Measurements from ENCODE around the gene TMOD1. TPM values are rescaled to one million over a fixed set of nuclear protein-coding genes. Genes with fewer than 3 reads are reported as not detected.

TMOD1 gene
- total RNA-seq, 2 donors from 2014 or later = 7.0 to 8.0 TPM

DNA sequence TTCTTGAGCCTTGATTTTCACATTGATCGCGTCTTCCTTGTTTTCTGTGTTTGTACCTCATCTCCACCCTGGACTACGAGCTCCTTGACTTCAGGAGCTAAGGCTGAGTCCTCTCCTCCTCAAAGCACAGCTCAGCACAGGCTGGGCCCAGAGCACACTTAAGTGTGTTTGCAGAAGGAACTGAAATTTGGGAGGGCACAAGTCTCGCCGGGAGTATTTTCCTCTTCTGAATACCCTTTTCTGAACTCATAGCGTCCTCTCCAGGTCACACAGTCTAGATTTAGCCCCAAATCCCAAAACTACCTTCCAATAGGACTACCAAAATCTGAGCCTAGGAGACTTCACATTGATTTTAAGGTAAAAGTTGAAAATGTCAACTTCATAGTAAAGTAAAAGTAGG lies 90.1 kb downstream of the TMOD1 start:
- intact Hi-C loops (cut with DNase I) = no loop called here
- 79% methylated on average over 6 of the region's 6 CpGs for WGBS
- Histone ChIP-seq H3K4me3 (no peak overlapping the region), H3K9me3 (no peaks in the 10 kb centered on the region), H3K27ac (no peak overlapping the region), H3K27me3 (replicated peaks; ENCODE audit: insufficient read depth) (no peaks in the 10 kb centered on the region), H3K36me3 (no peaks in the 10 kb centered on the region), H3K4me1 (replicated peaks) (no peaks in the 10 kb centered on the region)
- TF ChIP-seq POLR2A (IDR thresholded peaks at IDR 0.05) = no peak
- no peak for TF ChIP-seq POLR2AphosphoS5 (IDR thresholded peaks at IDR 0.05)
- TF ChIP-seq, protein P1, sequence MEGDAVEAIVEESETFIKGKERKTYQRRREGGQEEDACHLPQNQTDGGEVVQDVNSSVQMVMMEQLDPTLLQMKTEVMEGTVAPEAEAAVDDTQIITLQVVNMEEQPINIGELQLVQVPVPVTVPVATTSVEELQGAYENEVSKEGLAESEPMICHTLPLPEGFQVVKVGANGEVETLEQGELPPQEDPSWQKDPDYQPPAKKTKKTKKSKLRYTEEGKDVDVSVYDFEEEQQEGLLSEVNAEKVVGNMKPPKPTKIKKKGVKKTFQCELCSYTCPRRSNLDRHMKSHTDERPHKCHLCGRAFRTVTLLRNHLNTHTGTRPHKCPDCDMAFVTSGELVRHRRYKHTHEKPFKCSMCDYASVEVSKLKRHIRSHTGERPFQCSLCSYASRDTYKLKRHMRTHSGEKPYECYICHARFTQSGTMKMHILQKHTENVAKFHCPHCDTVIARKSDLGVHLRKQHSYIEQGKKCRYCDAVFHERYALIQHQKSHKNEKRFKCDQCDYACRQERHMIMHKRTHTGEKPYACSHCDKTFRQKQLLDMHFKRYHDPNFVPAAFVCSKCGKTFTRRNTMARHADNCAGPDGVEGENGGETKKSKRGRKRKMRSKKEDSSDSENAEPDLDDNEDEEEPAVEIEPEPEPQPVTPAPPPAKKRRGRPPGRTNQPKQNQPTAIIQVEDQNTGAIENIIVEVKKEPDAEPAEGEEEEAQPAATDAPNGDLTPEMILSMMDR (IDR thresholded peaks at IDR 0.05) = no peak
- DNase-seq (ENCODE audit: low spot score) = no peak

DNA sequence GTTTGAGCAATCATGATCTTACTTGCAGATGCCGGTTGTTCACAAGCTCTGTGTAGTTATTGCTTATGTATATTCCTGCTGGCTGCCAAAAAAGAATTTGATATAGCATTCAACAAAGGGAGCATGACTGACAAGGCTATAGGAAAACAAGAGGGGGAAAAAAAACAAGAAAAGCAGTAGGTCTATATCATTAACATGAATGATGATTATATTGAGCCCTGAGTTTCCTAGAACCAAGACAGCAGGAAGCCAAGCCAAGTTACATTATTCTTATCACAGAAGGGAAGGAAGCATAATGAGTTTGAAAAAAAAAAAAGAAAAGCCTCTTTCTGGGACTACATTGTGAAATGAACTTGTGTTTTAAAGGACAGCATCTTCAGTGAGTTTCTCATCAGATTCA lies 90.7 kb downstream of the TMOD1 start:
- DNase-seq (ENCODE audit: low spot score) = no peak
- Histone ChIP-seq H3K27ac (no peak overlapping the region), H3K4me1 (replicated peaks) (no peaks in the 10 kb centered on the region), H3K4me3 (no peak overlapping the region), H3K27me3 (replicated peaks; ENCODE audit: insufficient read depth) (no peaks in the 10 kb centered on the region), H3K36me3 (no peaks in the 10 kb centered on the region), H3K9me3 (no peaks in the 10 kb centered on the region)
- intact Hi-C loops (cut with DNase I) = no loop called here
- TF ChIP-seq POLR2A (IDR thresholded peaks at IDR 0.05) = no peak
- no peak for TF ChIP-seq POLR2AphosphoS5 (IDR thresholded peaks at IDR 0.05)
- TF ChIP-seq, protein P1 (IDR thresholded peaks at IDR 0.05) = no peak
- 70% methylated on average over 1 of the region's 1 CpG for WGBS

DNA sequence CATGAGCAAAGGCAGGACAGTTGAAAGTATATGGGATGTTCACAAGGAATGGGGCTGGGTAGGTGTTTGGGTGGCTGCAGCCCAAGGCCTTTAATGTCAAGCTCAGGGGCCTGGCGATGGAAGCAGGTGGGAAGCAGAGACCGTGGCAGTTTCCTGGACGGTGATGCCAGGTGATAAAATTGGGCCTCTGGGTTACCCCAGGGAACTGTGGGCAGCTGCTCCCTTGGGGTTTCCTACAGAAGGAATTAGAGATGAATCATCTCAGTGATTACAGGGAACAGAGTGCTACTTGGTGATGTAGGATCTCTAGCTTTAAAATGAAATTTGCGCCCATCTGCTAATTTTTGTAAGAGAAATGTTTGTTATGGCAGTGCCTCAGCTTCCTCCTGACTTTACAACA lies 92.5 kb downstream of the TMOD1 start:
- H3K36me3 ChIP-seq = no peaks in the 10 kb centered on the region
- no peaks in the 10 kb centered on the region for H3K9me3 ChIP-seq
- no peaks in the 10 kb centered on the region for H3K4me1 ChIP-seq (replicated peaks)
- 68% methylated on average over 4 of the region's 4 CpGs for WGBS
- no peak for DNase-seq (ENCODE audit: low spot score)
- no peak overlapping the region for H3K4me3 ChIP-seq
- no peak for TF ChIP-seq POLR2AphosphoS5 (IDR thresholded peaks at IDR 0.05)
- TF ChIP-seq, protein P1 (IDR thresholded peaks at IDR 0.05) = no peak
- TF ChIP-seq POLR2A (IDR thresholded peaks at IDR 0.05) = no peak
- no peaks in the 10 kb centered on the region for H3K27me3 ChIP-seq (replicated peaks; ENCODE audit: insufficient read depth)
- no peak overlapping the region for H3K27ac ChIP-seq
- intact Hi-C loops (cut with DNase I) = no loop called here

DNA sequence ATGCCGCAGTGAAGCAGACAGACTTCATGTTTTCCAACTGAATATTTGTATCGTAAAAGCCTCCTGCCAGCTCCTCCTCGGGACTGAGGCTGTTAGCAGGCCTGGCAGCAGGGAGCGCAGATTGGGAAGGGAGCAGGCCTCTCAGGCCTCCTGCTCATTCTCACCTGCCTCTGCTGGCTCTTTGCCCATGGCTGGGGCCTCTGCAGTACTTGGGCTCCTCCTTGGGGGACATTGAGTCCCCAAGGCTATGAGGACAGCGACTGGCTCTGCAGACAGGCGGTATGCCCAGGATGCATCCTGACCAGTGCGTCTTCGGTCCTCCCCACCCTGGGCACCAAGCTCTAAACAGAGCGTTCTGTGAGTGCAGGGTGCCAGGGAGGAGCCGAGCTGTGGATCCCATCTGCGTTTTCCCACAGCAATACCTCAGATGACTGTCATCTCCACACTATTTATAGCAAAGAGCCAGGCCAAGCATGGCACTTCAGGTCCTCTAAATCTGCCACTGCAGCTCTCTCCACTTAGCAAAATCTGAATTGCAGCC lies 93.0 kb downstream of the TMOD1 start:
- Histone ChIP-seq H3K9me3 (no peaks in the 10 kb centered on the region), H3K27ac (no peak overlapping the region), H3K4me1 (replicated peaks) (no peaks in the 10 kb centered on the region), H3K36me3 (no peaks in the 10 kb centered on the region), H3K4me3 (no peak overlapping the region), H3K27me3 (replicated peaks; ENCODE audit: insufficient read depth) (no peaks in the 10 kb centered on the region)
- TF ChIP-seq POLR2AphosphoS5 (IDR thresholded peaks at IDR 0.05) (no peak), POLR2A (IDR thresholded peaks at IDR 0.05) (no peak)
- TF ChIP-seq, protein P1 (IDR thresholded peaks at IDR 0.05) = no peak
- WGBS = 75% methylated on average over 11 of the region's 11 CpGs
- intact Hi-C loops (cut with DNase I) = no loop called here
- no peak for DNase-seq (ENCODE audit: low spot score)

DNA sequence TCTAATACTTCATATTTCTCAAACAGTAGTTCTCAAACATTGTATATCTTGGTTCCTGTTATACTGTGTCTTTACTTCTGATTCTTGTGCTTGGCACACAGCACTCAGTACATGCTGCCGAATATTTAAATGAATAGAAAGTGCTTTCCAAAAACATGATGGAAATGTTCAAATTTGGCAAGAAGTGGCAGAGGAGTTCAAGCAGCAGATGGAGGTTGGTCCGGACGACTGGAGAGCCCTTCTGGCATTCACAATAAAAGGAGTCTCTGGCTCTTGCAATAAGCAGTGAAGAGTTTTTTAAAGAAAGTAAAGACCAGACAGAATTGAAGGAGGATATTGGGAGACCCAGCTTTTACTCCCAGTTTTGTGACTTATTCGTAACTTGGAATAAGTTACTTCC lies 95.4 kb downstream of the TMOD1 start:
- WGBS = 48% methylated on average over 4 of the region's 4 CpGs
- intact Hi-C loops (cut with DNase I) = loop anchor here (2.0 to 5.0 kb wide), 3 partner anchors 38 to 185 kb away; partner anchors contain the start of genes TDRD7 and TMOD1

More for the DNA sequence above, 95.4 kb downstream of the TMOD1 start:
- H3K27ac ChIP-seq = no peak overlapping the region
- peaks cover 0 to 11% of the 10 kb centered on the region in 2 donors for H3K36me3 ChIP-seq
- no peaks in the 10 kb centered on the region for H3K27me3 ChIP-seq (replicated peaks; ENCODE audit: insufficient read depth)
- H3K4me3 ChIP-seq = no peak overlapping the region
- no peak for DNase-seq (ENCODE audit: low spot score)
- H3K9me3 ChIP-seq = no peaks in the 10 kb centered on the region
- no peaks in the 10 kb centered on the region for H3K4me1 ChIP-seq (replicated peaks)
- TF ChIP-seq, protein P1 (IDR thresholded peaks at IDR 0.05) = no peak
- TF ChIP-seq POLR2A (IDR thresholded peaks at IDR 0.05) (no peak), POLR2AphosphoS5 (IDR thresholded peaks at IDR 0.05) (no peak)
